SK-N-SH (cell line): ENCODE results near the gene LRRC27.

Experiments used
- CTCF ChIP-seq: fragments of 200-600 bp; sonication (generic); IDR thresholded peaks from 2 replicates; pipeline ENCODE4 v1.6.1; 2017; ENCODE audit warnings: antibody characterized with exemption, mild to moderate bottlenecking, moderate library complexity
- GABPA ChIP-seq: IDR thresholded peaks from 2 replicates; pipeline ENCODE4 v1.4.0; 2012; ENCODE audit warnings: low read depth, mild to moderate bottlenecking
- MXI1 ChIP-seq: IDR thresholded peaks from 2 replicates; pipeline ENCODE4 v1.6.1; 2012; ENCODE audit warnings: mild to moderate bottlenecking, low read depth, low read length, improper control_type of control experiment
- NFIC ChIP-seq: IDR thresholded peaks from 2 replicates; pipeline ENCODE4 v1.4.0; 2012; ENCODE audit warnings: borderline replicate concordance
- RAD21 ChIP-seq: IDR thresholded peaks from 2 replicates; pipeline ENCODE4 v1.6.1; 2012; ENCODE audit warnings: mild to moderate bottlenecking, low read length
- RCOR1 ChIP-seq: fragments of 150-350 bp; IDR thresholded peaks from 2 replicates; pipeline ENCODE4 v1.6.1; 2017; ENCODE audit warnings: antibody characterized with exemption, low read length
- USF2 ChIP-seq: fragments of 150-350 bp; IDR thresholded peaks from 2 replicates; pipeline ENCODE4 v1.6.1; 2017; ENCODE audit warnings: antibody characterized with exemption, low read length, low read depth, borderline replicate concordance

- TF ChIP-seq RCOR1 (no peak), GABPA (no peak), RAD21 (no peak), NFIC (no peak), CTCF (no peak), MXI1 (no peak), USF2 (no peak)
These were observed 14.8 kb downstream of the LRRC27 start for GRCh38 chr10:132346806-132347205.
